Mucosa of stomach (tissue), 1 donor: ENCODE measurements around the gene PSEN1.

Experiments
- H3K27me3 ChIP-seq: one replicate; pipeline ENCODE4 v1.7.0; 2013; ENCODE audit warnings: mild to moderate bottlenecking, low read length; ENCODE audit not compliant: control insufficient read depth, insufficient read depth
- H3K36me3 ChIP-seq: one replicate; pipeline ENCODE4 v1.7.0; 2013; ENCODE audit warnings: low read length; ENCODE audit not compliant: control insufficient read depth, insufficient read depth
- H3K4me1 ChIP-seq: one replicate; pipeline ENCODE4 v1.7.0; 2013; ENCODE audit warnings: mild to moderate bottlenecking, low read length; ENCODE audit not compliant: control insufficient read depth, insufficient read depth
- H3K4me3 ChIP-seq: one replicate; pipeline ENCODE4 v1.7.0; 2013; ENCODE audit warnings: low read length
- H3K9ac ChIP-seq: one replicate; pipeline ENCODE4 v1.7.0; 2013; ENCODE audit warnings: mild to moderate bottlenecking, low read length, moderate library complexity
- H3K9me3 ChIP-seq: one replicate; pipeline ENCODE4 v1.7.0; 2013; ENCODE audit warnings: mild to moderate bottlenecking, low read length, moderate library complexity; ENCODE audit not compliant: control insufficient read depth
- donor health status: Pancreatic carcinoma.

Gene PSEN1

DNA sequence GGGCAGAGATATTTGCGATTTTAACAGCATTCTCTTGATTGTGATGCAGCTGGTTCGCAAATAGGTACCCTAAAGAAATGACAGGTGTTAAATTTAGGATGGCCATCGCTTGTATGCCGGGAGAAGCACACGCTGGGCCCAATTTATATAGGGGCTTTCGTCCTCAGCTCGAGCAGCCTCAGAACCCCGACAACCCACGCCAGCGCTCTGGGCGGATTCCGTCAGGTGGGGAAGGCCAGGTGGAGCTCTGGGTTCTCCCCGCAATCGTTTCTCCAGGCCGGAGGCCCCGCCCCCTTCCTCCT lies 271 bp upstream of the PSEN1 start:
- Histone ChIP-seq H3K4me1 (peaks cover 8% of the 10 kb centered on the region), H3K4me3 (peak overlapping the region; percentile 21), H3K9ac (peak overlapping the region; percentile 90), H3K9me3 (no peaks in the 10 kb centered on the region), H3K36me3 (no peaks in the 10 kb centered on the region), H3K27me3 (no peaks in the 10 kb centered on the region)

- Histone ChIP-seq H3K9ac (no peak overlapping the region), H3K4me1 (peaks cover 8% of the 10 kb centered on the region), H3K9me3 (no peaks in the 10 kb centered on the region), H3K27me3 (no peaks in the 10 kb centered on the region), H3K4me3 (no peak overlapping the region), H3K36me3 (no peaks in the 10 kb centered on the region)
Measured at GRCh38 chr14:73140811-73141323, 4.6 kb downstream of the PSEN1 start.

GRCh38 chr14:73142216-73142615 lies 5.9 kb downstream of the PSEN1 start:
- Histone ChIP-seq H3K27me3 (no peaks in the 10 kb centered on the region), H3K4me1 (peaks cover 6% of the 10 kb centered on the region)

DNA sequence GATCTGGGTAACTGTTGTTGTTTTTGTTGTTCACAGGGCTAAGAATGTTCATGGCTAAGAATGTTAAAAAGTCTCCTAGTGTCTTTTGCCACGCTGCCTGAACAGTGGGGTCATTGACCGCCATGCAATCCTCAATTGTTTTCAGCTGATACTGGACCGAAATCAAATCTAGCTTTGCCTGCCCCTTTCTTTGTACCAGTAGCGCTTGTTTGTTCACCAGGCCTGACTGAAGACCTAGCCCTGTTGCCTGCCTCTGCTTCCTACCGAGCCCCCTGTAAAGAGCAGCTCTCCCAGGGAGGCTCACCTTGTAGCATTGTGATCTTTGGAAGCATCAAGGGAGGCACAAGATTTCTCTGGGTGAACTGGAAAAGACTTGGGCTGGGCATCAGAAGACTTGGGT lies 6.7 kb downstream of the PSEN1 start:
- Histone ChIP-seq H3K27me3 (no peaks in the 10 kb centered on the region), H3K4me3 (no peak overlapping the region), H3K9me3 (no peaks in the 10 kb centered on the region), H3K36me3 (no peaks in the 10 kb centered on the region), H3K9ac (no peak overlapping the region), H3K4me1 (no peaks in the 10 kb centered on the region)

More at GRCh38 chr14:73142216-73142615, 5.9 kb downstream of the PSEN1 start:
- no peak overlapping the region for H3K4me3 ChIP-seq
- H3K9ac ChIP-seq: no peak overlapping the region
- no peaks in the 10 kb centered on the region for H3K36me3 ChIP-seq
- H3K9me3 ChIP-seq: no peaks in the 10 kb centered on the region

- Histone ChIP-seq H3K4me1 (no peaks in the 10 kb centered on the region), H3K36me3 (no peaks in the 10 kb centered on the region), H3K27me3 (no peaks in the 10 kb centered on the region), H3K9ac (no peak overlapping the region), H3K4me3 (no peak overlapping the region), H3K9me3 (no peaks in the 10 kb centered on the region)
Measured at GRCh38 chr14:73143617-73144016, 7.3 kb downstream of the PSEN1 start.

- no peaks in the 10 kb centered on the region for H3K36me3 ChIP-seq
- no peaks in the 10 kb centered on the region for H3K9me3 ChIP-seq
- no peaks in the 10 kb centered on the region for H3K27me3 ChIP-seq
- H3K4me1 ChIP-seq: no peaks in the 10 kb centered on the region
- no peak overlapping the region for H3K9ac ChIP-seq
- H3K4me3 ChIP-seq: no peak overlapping the region
Measured at GRCh38 chr14:73145371-73145770, 9.1 kb downstream of the PSEN1 start.

- Histone ChIP-seq H3K4me3 (no peak overlapping the region), H3K9me3 (no peaks in the 10 kb centered on the region), H3K36me3 (no peaks in the 10 kb centered on the region), H3K4me1 (no peaks in the 10 kb centered on the region), H3K9ac (no peak overlapping the region), H3K27me3 (no peaks in the 10 kb centered on the region)
Measured at GRCh38 chr14:73146111-73146510, 9.8 kb downstream of the PSEN1 start.

DNA sequence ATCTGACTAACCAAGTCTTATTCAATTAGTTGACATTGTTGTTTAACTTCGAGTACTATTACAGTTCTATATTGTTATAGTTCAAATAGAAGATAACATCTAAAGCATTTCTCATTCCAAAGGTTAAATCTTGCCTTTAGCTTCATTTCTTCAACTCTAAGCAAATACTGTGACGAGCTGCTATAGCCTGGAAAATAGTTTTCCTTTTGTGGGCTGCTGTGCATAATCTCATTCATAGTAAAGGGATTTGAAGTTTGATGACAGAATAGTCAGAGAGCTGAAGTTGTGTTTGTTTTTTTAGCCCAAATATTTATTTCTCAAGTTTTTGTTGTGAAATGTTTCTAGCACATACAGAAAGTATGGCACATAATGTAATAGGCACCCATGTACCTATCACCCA lies 13.4 kb downstream of the PSEN1 start:
- Histone ChIP-seq H3K27me3 (no peaks in the 10 kb centered on the region), H3K4me3 (no peak overlapping the region), H3K9ac (no peak overlapping the region), H3K4me1 (no peaks in the 10 kb centered on the region), H3K36me3 (no peaks in the 10 kb centered on the region), H3K9me3 (no peaks in the 10 kb centered on the region)

DNA sequence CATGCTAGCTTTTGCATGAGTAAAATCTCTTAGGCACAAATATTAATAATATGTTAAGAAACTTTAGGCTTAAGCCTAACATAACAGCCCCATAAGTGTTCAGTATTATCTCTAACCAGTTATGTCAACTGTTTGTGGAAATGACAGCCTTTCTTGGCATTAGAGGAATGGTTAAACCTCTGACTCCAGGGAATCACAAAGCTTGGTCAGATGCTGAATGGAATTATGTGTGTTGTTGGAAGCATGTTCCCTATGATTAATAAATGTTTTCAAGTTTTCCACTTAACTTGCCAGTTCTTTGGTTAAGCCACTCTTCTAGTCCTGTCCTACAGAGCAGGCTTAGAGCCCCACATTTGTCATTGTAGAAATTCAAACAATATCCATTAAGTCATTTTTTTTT lies 17.0 kb downstream of the PSEN1 start:
- H3K9ac ChIP-seq: no peak overlapping the region
- H3K27me3 ChIP-seq: no peaks in the 10 kb centered on the region
- no peaks in the 10 kb centered on the region for H3K4me1 ChIP-seq
- no peak overlapping the region for H3K4me3 ChIP-seq
- no peaks in the 10 kb centered on the region for H3K9me3 ChIP-seq
- no peaks in the 10 kb centered on the region for H3K36me3 ChIP-seq

DNA sequence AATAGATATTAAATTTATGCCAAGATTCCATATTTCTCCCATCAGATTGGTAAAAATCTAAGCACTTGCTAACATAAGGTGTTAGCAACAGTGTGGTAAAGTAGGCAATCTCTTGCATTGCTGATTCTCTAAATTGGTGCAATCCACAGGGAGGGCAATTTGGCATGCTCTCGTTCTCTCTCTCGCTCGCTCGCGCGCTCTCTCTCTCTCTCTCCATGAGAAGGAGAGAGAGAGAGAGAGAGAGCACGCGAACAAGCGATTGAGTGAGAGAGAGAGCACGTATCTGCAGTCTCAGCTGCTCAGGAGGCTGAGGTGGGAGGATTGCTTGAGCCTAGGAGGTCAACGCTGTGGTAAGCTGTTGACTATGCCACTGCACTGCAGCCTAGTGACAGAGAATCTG lies 25.9 kb downstream of the PSEN1 start:
- H3K9ac ChIP-seq: no peak overlapping the region
- H3K36me3 ChIP-seq: no peaks in the 10 kb centered on the region
- H3K9me3 ChIP-seq: no peaks in the 10 kb centered on the region
- H3K27me3 ChIP-seq: no peaks in the 10 kb centered on the region
- no peaks in the 10 kb centered on the region for H3K4me1 ChIP-seq
- no peak overlapping the region for H3K4me3 ChIP-seq

GRCh38 chr14:73166399-73166798 lies 30.1 kb downstream of the PSEN1 start:
- Histone ChIP-seq H3K27me3 (no peaks in the 10 kb centered on the region), H3K36me3 (peaks cover 3% of the 10 kb centered on the region), H3K4me1 (no peaks in the 10 kb centered on the region), H3K4me3 (no peak overlapping the region), H3K9ac (no peak overlapping the region), H3K9me3 (no peaks in the 10 kb centered on the region)

DNA sequence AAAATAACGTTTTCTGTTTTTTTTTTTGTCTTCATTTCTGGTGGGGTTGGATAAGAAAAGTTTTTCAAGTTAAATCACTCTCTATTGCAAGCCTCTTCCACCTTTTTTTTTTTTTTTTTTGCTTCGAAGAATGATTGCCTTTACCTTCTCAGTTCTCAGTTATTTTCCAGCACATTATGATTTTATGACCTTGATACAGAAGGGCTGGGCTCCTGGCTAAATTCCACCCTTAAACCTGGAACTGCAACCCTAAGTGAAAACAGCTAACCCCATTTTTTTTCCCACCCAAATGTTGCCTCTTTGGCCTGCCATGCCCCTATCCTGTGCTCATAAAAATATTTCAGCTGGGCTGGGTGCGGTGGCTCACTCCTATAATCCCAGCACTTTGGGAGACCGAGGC lies 31.4 kb downstream of the PSEN1 start:
- Histone ChIP-seq H3K9ac (no peak overlapping the region), H3K9me3 (no peaks in the 10 kb centered on the region), H3K4me1 (no peaks in the 10 kb centered on the region), H3K4me3 (no peak overlapping the region), H3K36me3 (peaks cover 3% of the 10 kb centered on the region), H3K27me3 (no peaks in the 10 kb centered on the region)

GRCh38 chr14:73168274-73168673 lies 32.0 kb downstream of the PSEN1 start:
- Histone ChIP-seq H3K4me3 (no peak overlapping the region), H3K36me3 (peaks cover 3% of the 10 kb centered on the region), H3K27me3 (no peaks in the 10 kb centered on the region), H3K9me3 (no peaks in the 10 kb centered on the region), H3K9ac (no peak overlapping the region), H3K4me1 (no peaks in the 10 kb centered on the region)
